HEK293T (cell line): ENCODE data around the gene IFI27L2.

Experiments
- BHLHE40 ChIP-seq: fragments of 450-650 bp; IDR thresholded peaks from 2 replicates; pipeline ENCODE4 v1.6.1; 2016; ENCODE audit warnings: mild to moderate bottlenecking, moderate library complexity, borderline replicate concordance
- FOXK2 ChIP-seq: fragments of 450-650 bp; IDR thresholded peaks from 2 replicates; pipeline ENCODE4 v1.6.1; 2016; ENCODE audit warnings: mild to moderate bottlenecking
- FOXM1 ChIP-seq: fragments of 450-650 bp; IDR thresholded peaks from 2 replicates; pipeline ENCODE4 v1.6.1; 2017; ENCODE audit warnings: mild to moderate bottlenecking, borderline replicate concordance
- HDGF ChIP-seq: fragments of 450-650 bp; IDR thresholded peaks from 2 replicates; pipeline ENCODE4 v1.6.1; 2017; ENCODE audit warnings: antibody characterized with exemption, borderline replicate concordance
- L3MBTL2 ChIP-seq: fragments of 450-650 bp; conservative IDR thresholded peaks from 2 replicates; pipeline ENCODE4 v1.6.1; 2016; ENCODE audit warnings: mild to moderate bottlenecking
- NFRKB ChIP-seq: fragments of 450-650 bp; IDR thresholded peaks from 2 replicates; pipeline ENCODE4 v1.6.1; 2016; ENCODE audit warnings: mild to moderate bottlenecking, moderate library complexity
- SP1 ChIP-seq: fragments of 450-650 bp; IDR thresholded peaks from 2 replicates; pipeline ENCODE4 v1.6.1; 2017
- SUZ12 ChIP-seq: fragments of 450-650 bp; IDR thresholded peaks from 2 replicates; pipeline ENCODE4 v1.6.1; 2016; ENCODE audit warnings: mild to moderate bottlenecking
- ZNF384 ChIP-seq: fragments of 450-650 bp; IDR thresholded peaks from 2 replicates; pipeline ENCODE4 v1.6.1; 2016

DNA sequence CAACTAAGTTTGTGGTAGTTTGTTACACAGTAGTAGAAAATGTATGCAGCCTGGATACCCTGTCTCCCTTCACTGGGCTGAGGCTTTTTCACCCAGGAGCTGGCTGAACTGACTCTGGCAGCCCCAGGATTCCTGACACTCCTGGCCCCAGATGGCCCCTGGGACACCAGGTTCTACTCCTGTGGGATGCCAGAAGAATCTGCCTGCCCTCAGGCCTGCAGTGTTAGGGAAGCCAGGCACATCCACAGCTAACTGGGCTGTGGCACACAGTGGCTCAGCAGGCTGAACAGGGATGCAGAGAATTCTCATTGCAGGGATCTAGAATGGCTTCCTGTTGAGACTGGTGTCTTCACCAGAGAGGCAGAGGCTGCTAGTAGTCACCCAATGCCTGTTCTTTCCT, 10.3 kb downstream of the IFI27L2 start:
- TF ChIP-seq FOXK2: no peak
- no peak for TF ChIP-seq NFRKB
- TF ChIP-seq ZNF384: no peak
- no peak for TF ChIP-seq SUZ12
- TF ChIP-seq BHLHE40: no peak
- no peak for TF ChIP-seq FOXM1
- TF ChIP-seq SP1: no peak
- TF ChIP-seq L3MBTL2: no peak
- TF ChIP-seq HDGF: no peak
